H9 (cell line): ENCODE measurements around the gene SNX12. TPM values are rescaled to one million over a fixed set of nuclear protein-coding genes. Genes with fewer than 3 reads are reported as not detected.

Experiments
- DNase-seq: peaks from one replicate; pipeline ENCODE4 v3.0.0-alpha.2; 2017
- H2AFZ ChIP-seq: one replicate; pipeline ENCODE4 v1.6.1; 2013; ENCODE audit warnings: mild to moderate bottlenecking, low read length, control low read depth, moderate library complexity
- H2AK5ac ChIP-seq: 2 replicates; pipeline ENCODE4 v1.6.1; 2013; ENCODE audit warnings: low read length, control low read depth, mixed read lengths; ENCODE audit not compliant: insufficient read length
- H2BK120ac ChIP-seq: one replicate; pipeline ENCODE4 v1.6.1; 2013; ENCODE audit warnings: low read depth, mild to moderate bottlenecking, low read length, control low read depth, inconsistent platforms; ENCODE audit not compliant: poor library complexity, severe bottlenecking
- H2BK12ac ChIP-seq: 2 replicates; pipeline ENCODE4 v1.6.1; 2013; ENCODE audit warnings: low read length, control low read depth, mixed read lengths, low read depth; ENCODE audit not compliant: insufficient read length
- H2BK15ac ChIP-seq: 2 replicates; pipeline ENCODE4 v1.6.1; 2013; ENCODE audit warnings: low read depth, low read length, control low read depth
- H2BK20ac ChIP-seq: one replicate; pipeline ENCODE4 v1.6.1; 2013; ENCODE audit warnings: low read depth, mild to moderate bottlenecking, low read length, control low read depth, inconsistent platforms; ENCODE audit not compliant: poor library complexity, severe bottlenecking
- H2BK5ac ChIP-seq: 2 replicates; pipeline ENCODE4 v1.6.1; 2013; ENCODE audit warnings: low read length, control low read depth, mixed read lengths; ENCODE audit not compliant: insufficient read length
- H3K14ac ChIP-seq: 2 replicates; pipeline ENCODE4 v1.6.1; 2013; ENCODE audit warnings: low read length, control low read depth; ENCODE audit not compliant: insufficient read depth
- H3K18ac ChIP-seq: 2 replicates; pipeline ENCODE4 v1.6.1; 2013; ENCODE audit warnings: low read depth, mild to moderate bottlenecking, mixed read lengths, low read length, control low read depth; ENCODE audit not compliant: insufficient read length
- H3K23ac ChIP-seq: 2 replicates; pipeline ENCODE4 v1.6.1; 2013; ENCODE audit warnings: low read length, control low read depth, mixed read lengths, low read depth; ENCODE audit not compliant: insufficient read length
- H3K23me2 ChIP-seq: 2 replicates; pipeline ENCODE4 v1.6.1; 2013; ENCODE audit warnings: low read depth, mild to moderate bottlenecking, mixed read lengths, low read length, control low read depth; ENCODE audit not compliant: insufficient read length, poor library complexity, severe bottlenecking
- H3K27ac ChIP-seq: 2 replicates; pipeline ENCODE4 v1.5.1; 2013; ENCODE audit warnings: low read length, control low read depth, mixed read lengths, low read depth; ENCODE audit not compliant: insufficient read length
- H3K27me3 ChIP-seq: 2 replicates; pipeline ENCODE4 v1.6.1; 2013; ENCODE audit warnings: low read length, control low read depth, inconsistent platforms; ENCODE audit not compliant: insufficient read depth
- H3K4ac ChIP-seq: 2 replicates; pipeline ENCODE4 v1.6.1; 2013; ENCODE audit warnings: low read depth, mild to moderate bottlenecking, control low read depth, inconsistent platforms, low read length, moderate library complexity
- H3K4me1 ChIP-seq: 2 replicates; pipeline ENCODE4 v1.6.1; 2013; ENCODE audit warnings: low read length, control low read depth, inconsistent platforms; ENCODE audit not compliant: insufficient read depth
- H3K4me2 ChIP-seq: 2 replicates; pipeline ENCODE4 v1.6.1; 2013; ENCODE audit warnings: low read length, control low read depth, mixed read lengths; ENCODE audit not compliant: insufficient read length, insufficient read depth
- H3K56ac ChIP-seq: 2 replicates; pipeline ENCODE4 v1.6.1; 2013; ENCODE audit warnings: low read depth, mild to moderate bottlenecking, mixed read lengths, low read length, control low read depth; ENCODE audit not compliant: insufficient read length
- H3K79me1 ChIP-seq: 2 replicates; pipeline ENCODE4 v1.6.1; 2013; ENCODE audit warnings: low read depth, mild to moderate bottlenecking, moderate library complexity, low read length, control low read depth, inconsistent platforms; ENCODE audit not compliant: insufficient read depth, poor library complexity, severe bottlenecking
- H3K79me2 ChIP-seq: 2 replicates; pipeline ENCODE4 v1.6.1; 2013; ENCODE audit warnings: low read length, control low read depth, inconsistent platforms; ENCODE audit not compliant: insufficient read depth
- H3K9ac ChIP-seq: 2 replicates; pipeline ENCODE4 v1.6.1; 2013; ENCODE audit warnings: low read length, control low read depth, mixed read lengths; ENCODE audit not compliant: insufficient read length; ENCODE audit errors: extremely low read depth
- H3K9me3 ChIP-seq: one replicate; pipeline ENCODE4 v1.6.1; 2013; ENCODE audit warnings: low read depth, low read length, inconsistent platforms; ENCODE audit not compliant: control insufficient read depth
- H3T11ph ChIP-seq: one replicate; pipeline ENCODE4 v1.6.1; 2013; ENCODE audit warnings: mild to moderate bottlenecking, low read length, control low read depth, inconsistent platforms
- H4K20me1 ChIP-seq: one replicate; pipeline ENCODE4 v1.6.1; 2013; ENCODE audit not compliant: control insufficient read depth, insufficient read length, insufficient read depth
- H4K5ac ChIP-seq: 2 replicates; pipeline ENCODE4 v1.6.1; 2013; ENCODE audit warnings: low read depth, mild to moderate bottlenecking, mixed read lengths, low read length, control low read depth; ENCODE audit not compliant: insufficient read length
- H4K8ac ChIP-seq: replicated peaks from 2 replicates; pipeline ENCODE4 v1.6.1; 2013; ENCODE audit warnings: low read length, control low read depth, mixed read lengths, low read depth; ENCODE audit not compliant: insufficient read length
- H4K91ac ChIP-seq: 2 replicates; pipeline ENCODE4 v1.6.1; 2013; ENCODE audit warnings: low read depth, mild to moderate bottlenecking, moderate library complexity, mixed read lengths, low read length, control low read depth; ENCODE audit not compliant: insufficient read length
- H3K27ac Mint-ChIP-seq, 3 experiments: 2 replicates in 2 of 3; 3 replicates in 1 of 3; pipeline ENCODE4 v1.8.0; 2020 to 2021; ENCODE audit warnings: mixed read lengths in 3 of 3, mild to moderate bottlenecking in 1 of 3, moderate library complexity in 1 of 3
- H3K27me3 Mint-ChIP-seq: 2 replicates; pipeline ENCODE4 v1.8.0; 2021; ENCODE audit warnings: low read depth, mild to moderate bottlenecking, moderate library complexity, mixed read lengths
- H3K36me3 Mint-ChIP-seq, 3 experiments: 2 replicates in 2 of 3; 3 replicates in 1 of 3; pipeline ENCODE4 v1.8.0; 2020 to 2021; ENCODE audit warnings: low read depth in 3 of 3, mixed read lengths in 3 of 3; ENCODE audit not compliant: insufficient read depth in 1 of 3
- H3K4me1 Mint-ChIP-seq, 2 experiments: 2 replicates each; pipeline ENCODE4 v1.8.0; 2020; ENCODE audit warnings: mixed read lengths in 2 of 2
- H3K4me3 Mint-ChIP-seq, 2 experiments: 2 replicates in 1 of 2; 3 replicates in 1 of 2; pipeline ENCODE4 v1.8.0; 2020 to 2021; ENCODE audit warnings: mild to moderate bottlenecking in 2 of 2, mixed read lengths in 2 of 2, moderate library complexity in 1 of 2
- H3K9me3 Mint-ChIP-seq, 2 experiments: 2 replicates in 1 of 2; 3 replicates in 1 of 2; pipeline ENCODE4 v1.8.0; 2020; ENCODE audit warnings: mild to moderate bottlenecking in 2 of 2, mixed read lengths in 2 of 2, moderate library complexity in 1 of 2
- WGBS: extraction: QIAGEN DNeasy Blood & Tissue Kit; methylation state at CpG from one replicate; pipeline ENCODE4 v1.1.7; 2013; ENCODE audit warnings: missing lambda C conversion rate, low lambda C conversion rate, mixed read lengths; ENCODE audit not compliant: insufficient read length; ENCODE audit errors: extremely low coverage; 5-methylcytosine and 5-hydroxymethylcytosine counted together
- total RNA-seq: library from RNA; stranded (reverse); gene quantifications from 2 replicates; pipeline ENCODE4 v1.2.1, GENCODE V29; 2021
- TF ChIP-seq, protein P1 (sequence below): fragments of 200-600 bp; sonication (generic); conservative IDR thresholded peaks from 3 replicates; pipeline ENCODE4 v1.8.0; 2021; ENCODE audit warnings: antibody characterized with exemption, mild to moderate bottlenecking

Gene SNX12
- total RNA-seq, 1 experiment from 2014 or later: 69.1 TPM

DNA sequence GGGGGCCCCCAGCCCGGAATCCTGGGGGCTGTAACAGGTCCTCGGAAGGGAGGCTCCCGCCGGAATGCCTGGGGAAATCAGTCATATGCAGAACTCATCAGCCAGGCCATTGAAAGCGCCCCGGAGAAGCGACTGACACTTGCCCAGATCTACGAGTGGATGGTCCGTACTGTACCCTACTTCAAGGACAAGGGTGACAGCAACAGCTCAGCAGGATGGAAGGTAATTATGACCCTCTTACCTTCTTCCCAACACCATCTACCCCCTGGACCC is 28.6 kb upstream of the SNX12 start:
- Histone ChIP-seq H3K14ac (no peak overlapping the region), H2AFZ (no peak overlapping the region), H3K79me2 (no peaks in the 10 kb centered on the region), H2BK120ac (no peak overlapping the region), H4K20me1 (no peaks in the 10 kb centered on the region), H4K5ac (no peak overlapping the region), H3K23ac (no peak overlapping the region), H3K9ac (peak overlapping the region; percentile 31), H2BK20ac (no peak overlapping the region), H3K4ac (no peak overlapping the region), H3K23me2 (peaks cover 7% of the 10 kb centered on the region), H3K27ac (no peak overlapping the region), H2BK12ac (no peak overlapping the region), H3K18ac (no peak overlapping the region), H3T11ph (no peak overlapping the region), H3K9me3 (peaks cover 13% of the 10 kb centered on the region), H4K8ac (no peak overlapping the region), H3K56ac (no peak overlapping the region), H4K91ac (no peak overlapping the region), H3K27me3 (no peaks in the 10 kb centered on the region; the same call in 1 of the 2 replicates), H2AK5ac (no peak overlapping the region), H2BK5ac (no peak overlapping the region), H2BK15ac (no peak overlapping the region), H3K4me1 (peaks cover 3% of the 10 kb centered on the region; the same call in 1 of the 2 replicates), H3K79me1 (no peaks in the 10 kb centered on the region), H3K4me2 (peak overlapping the region; percentile 96)
- no CpG with 5 or more reads among the region's 9 CpGs for WGBS
- TF ChIP-seq, protein P1, sequence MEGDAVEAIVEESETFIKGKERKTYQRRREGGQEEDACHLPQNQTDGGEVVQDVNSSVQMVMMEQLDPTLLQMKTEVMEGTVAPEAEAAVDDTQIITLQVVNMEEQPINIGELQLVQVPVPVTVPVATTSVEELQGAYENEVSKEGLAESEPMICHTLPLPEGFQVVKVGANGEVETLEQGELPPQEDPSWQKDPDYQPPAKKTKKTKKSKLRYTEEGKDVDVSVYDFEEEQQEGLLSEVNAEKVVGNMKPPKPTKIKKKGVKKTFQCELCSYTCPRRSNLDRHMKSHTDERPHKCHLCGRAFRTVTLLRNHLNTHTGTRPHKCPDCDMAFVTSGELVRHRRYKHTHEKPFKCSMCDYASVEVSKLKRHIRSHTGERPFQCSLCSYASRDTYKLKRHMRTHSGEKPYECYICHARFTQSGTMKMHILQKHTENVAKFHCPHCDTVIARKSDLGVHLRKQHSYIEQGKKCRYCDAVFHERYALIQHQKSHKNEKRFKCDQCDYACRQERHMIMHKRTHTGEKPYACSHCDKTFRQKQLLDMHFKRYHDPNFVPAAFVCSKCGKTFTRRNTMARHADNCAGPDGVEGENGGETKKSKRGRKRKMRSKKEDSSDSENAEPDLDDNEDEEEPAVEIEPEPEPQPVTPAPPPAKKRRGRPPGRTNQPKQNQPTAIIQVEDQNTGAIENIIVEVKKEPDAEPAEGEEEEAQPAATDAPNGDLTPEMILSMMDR: no peak
- no peak for DNase-seq
- Mint-ChIP-seq H3K36me3 (peaks cover 0 to 7% (median 5%) of the 10 kb centered on the region in 3 experiments; a peak in 5 of 7 replicates), H3K4me3 (peak overlapping the region; percentile 85 to 91), H3K4me1 (peaks cover 34 to 43% of the 10 kb centered on the region in 2 experiments), H3K27me3 (peaks cover 51% of the 10 kb centered on the region), H3K27ac (no peak overlapping the region), H3K9me3 (peaks cover 64 to 73% of the 10 kb centered on the region in 2 experiments)
